ENCODE results near the gene STK32C. TPM values are rescaled to one million over a fixed set of nuclear protein-coding genes. Genes with fewer than 3 reads are reported as not detected.

Gene STK32C
- total RNA-seq, 1 donor from 2014 or later: 13.6 TPM

- Histone ChIP-seq H3K27ac (ENCODE audit: low read depth, low read length) (no peak overlapping the region), H3K9ac (ENCODE audit: low read length) (no peak overlapping the region), H3K4me2 (ENCODE audit: low read length) (no peak overlapping the region), H2AFZ (ENCODE audit: low read depth, low read length) (no peak overlapping the region), H3K36me3 (ENCODE audit: insufficient read depth, low read length) (no peaks in the 10 kb centered on the region), H4K20me1 (ENCODE audit: insufficient read depth, low read length) (peaks cover 3% of the 10 kb centered on the region), H3K4me1 (ENCODE audit: insufficient read depth, low read length) (peaks cover 6% of the 10 kb centered on the region), H3K27me3 (ENCODE audit: insufficient read depth, low read length) (peaks cover 7% of the 10 kb centered on the region), H3K4me3 (ENCODE audit: insufficient read depth, low read depth, low read length) (no peak overlapping the region), H3K79me2 (ENCODE audit: insufficient read depth, low read length) (no peaks in the 10 kb centered on the region), H3K9me3 (ENCODE audit: insufficient read depth, low read depth, low read length) (no peaks in the 10 kb centered on the region)
- no peak overlapping the region for H3K4me3 Mint-ChIP-seq (ENCODE audit: unreplicated experiment)
- no peak overlapping the region for H3K27ac Mint-ChIP-seq (ENCODE audit: unreplicated experiment)
- FAIRE-seq: no peak
- no peak for TF ChIP-seq EZH2 (IDR thresholded peaks at IDR 0.05; ENCODE audit: insufficient read depth, low read length)
- TF ChIP-seq CTCF (IDR thresholded peaks at IDR 0.05; ENCODE audit: insufficient read depth, low read depth, low read length): no peak
- no peaks in the 10 kb centered on the region for H3K36me3 Mint-ChIP-seq (ENCODE audit: low read depth, unreplicated experiment)
- no peak for DNase-seq (ENCODE audit: low read depth)
- H3K27me3 Mint-ChIP-seq (ENCODE audit: low read depth, unreplicated experiment): peaks cover 9% of the 10 kb centered on the region
- no peaks in the 10 kb centered on the region for H3K9me3 Mint-ChIP-seq (ENCODE audit: unreplicated experiment)
- peaks cover 3% of the 10 kb centered on the region for H3K4me1 Mint-ChIP-seq (ENCODE audit: low read depth, unreplicated experiment)
These were observed 43.3 kb downstream of the STK32C start for GRCh38 chr10:132264306-132264950.

DNA sequence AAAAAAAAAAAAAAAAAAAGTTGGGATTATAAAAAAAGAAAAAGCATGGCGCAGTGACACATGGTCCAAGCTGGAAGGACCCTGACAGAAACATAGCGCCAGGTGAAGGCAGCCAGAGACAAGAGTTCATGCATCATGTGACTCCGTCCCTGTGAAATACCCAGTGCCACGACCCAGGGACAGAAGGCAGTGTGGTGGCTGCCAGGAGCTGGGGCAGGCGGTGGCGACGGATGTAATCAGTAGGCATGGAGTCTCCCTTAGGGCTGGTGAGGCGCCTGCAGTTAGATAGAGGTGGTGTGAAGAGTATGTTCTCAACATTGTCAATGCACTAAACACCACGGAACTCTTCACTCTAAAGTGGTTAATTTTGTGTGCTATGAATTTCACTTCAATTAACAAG lies 43.9 kb downstream of the STK32C start:
- TF ChIP-seq EZH2 (IDR thresholded peaks at IDR 0.05; ENCODE audit: insufficient read depth, low read length): no peak
- TF ChIP-seq CTCF (IDR thresholded peaks at IDR 0.05; ENCODE audit: insufficient read depth, low read depth, low read length): no peak
- H3K4me3 Mint-ChIP-seq (ENCODE audit: unreplicated experiment): no peak overlapping the region
- H3K27ac Mint-ChIP-seq (ENCODE audit: unreplicated experiment): no peak overlapping the region

More for the DNA sequence above, 43.9 kb downstream of the STK32C start:
- H3K79me2 ChIP-seq (ENCODE audit: insufficient read depth, low read length): no peaks in the 10 kb centered on the region
- H3K4me1 Mint-ChIP-seq (ENCODE audit: low read depth, unreplicated experiment): peaks cover 3% of the 10 kb centered on the region
- no peak overlapping the region for H3K4me2 ChIP-seq (ENCODE audit: low read length)
- peaks cover 9% of the 10 kb centered on the region for H3K27me3 Mint-ChIP-seq (ENCODE audit: low read depth, unreplicated experiment)
- no peak overlapping the region for H3K9ac ChIP-seq (ENCODE audit: low read length)
- H3K4me3 ChIP-seq (ENCODE audit: insufficient read depth, low read depth, low read length): no peak overlapping the region
- no peak overlapping the region for H2AFZ ChIP-seq (ENCODE audit: low read depth, low read length)
- peaks cover 7% of the 10 kb centered on the region for H3K27me3 ChIP-seq (ENCODE audit: insufficient read depth, low read length)
- peaks cover 3% of the 10 kb centered on the region for H4K20me1 ChIP-seq (ENCODE audit: insufficient read depth, low read length)
- H3K9me3 ChIP-seq (ENCODE audit: insufficient read depth, low read depth, low read length): no peaks in the 10 kb centered on the region
- peaks cover 6% of the 10 kb centered on the region for H3K4me1 ChIP-seq (ENCODE audit: insufficient read depth, low read length)
- H3K9me3 Mint-ChIP-seq (ENCODE audit: unreplicated experiment): no peaks in the 10 kb centered on the region
- H3K27ac ChIP-seq (ENCODE audit: low read depth, low read length): no peak overlapping the region
- DNase-seq (ENCODE audit: low read depth) (no peak), FAIRE-seq (no peak)
- H3K36me3 ChIP-seq (ENCODE audit: insufficient read depth, low read length): no peaks in the 10 kb centered on the region
- no peaks in the 10 kb centered on the region for H3K36me3 Mint-ChIP-seq (ENCODE audit: low read depth, unreplicated experiment)
